ENCODE measurements around the gene PDE4D.

DNA sequence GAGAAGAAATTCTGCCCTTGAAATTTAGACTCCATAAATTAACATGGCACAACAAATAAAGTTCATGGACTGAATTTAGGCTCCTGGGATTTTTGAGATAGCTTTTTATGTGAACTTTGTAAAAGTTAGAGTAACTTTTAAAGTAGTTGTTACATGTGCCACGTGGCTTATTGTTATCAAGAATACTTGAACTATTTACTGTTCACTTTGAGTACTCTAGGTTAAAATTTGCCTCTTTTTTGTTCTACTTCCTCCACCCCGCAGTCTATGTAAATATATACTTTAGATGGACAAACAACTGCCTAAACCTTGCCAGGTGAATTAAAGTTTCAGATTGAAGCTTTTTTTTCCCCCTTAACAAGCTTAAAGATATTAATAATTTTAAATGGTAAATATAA, 852.7 kb downstream of the PDE4D start:
- no peak for TF ChIP-seq HDAC2 (IDR thresholded peaks at IDR 0.05)
- no peak for TF ChIP-seq POLR2A (IDR thresholded peaks at IDR 0.05; ENCODE audit: low read depth, low read length)

Measured in GM12878 (cell line).